Ishikawa (cell line): Measurements from ENCODE around the gene PDSS2.

Source experiments
- CEBPB ChIP-seq: IDR thresholded peaks from 2 replicates; pipeline ENCODE4 v1.6.1; 2012
- CREB1 ChIP-seq: IDR thresholded peaks from 2 replicates; pipeline ENCODE4 v1.6.1; 2012; ENCODE audit warnings: low read depth
- EGR1 ChIP-seq: IDR thresholded peaks from 2 replicates; pipeline ENCODE4 v1.6.1; 2012
- EP300 ChIP-seq: IDR thresholded peaks from 2 replicates; pipeline ENCODE4 v1.6.1; 2012; ENCODE audit warnings: borderline replicate concordance
- FOXM1 ChIP-seq: IDR thresholded peaks from 2 replicates; pipeline ENCODE4 v1.6.1; 2012; ENCODE audit warnings: low read depth, borderline replicate concordance
- MAX ChIP-seq: IDR thresholded peaks from 2 replicates; pipeline ENCODE4 v1.6.1; 2012
- NFIC ChIP-seq: IDR thresholded peaks from 2 replicates; pipeline ENCODE4 v1.6.1; 2012
- RAD21 ChIP-seq: IDR thresholded peaks from 2 replicates; pipeline ENCODE4 v1.6.1; 2012; ENCODE audit warnings: low read depth
- REST ChIP-seq: IDR thresholded peaks from 2 replicates; pipeline ENCODE4 v1.6.1; 2012; ENCODE audit warnings: low read depth, mild to moderate bottlenecking
- TAF1 ChIP-seq: IDR thresholded peaks from 2 replicates; pipeline ENCODE4 v1.6.1; 2012; ENCODE audit warnings: low read depth, mild to moderate bottlenecking
- TCF12 ChIP-seq: IDR thresholded peaks from 2 replicates; pipeline ENCODE4 v1.6.1; 2012; ENCODE audit warnings: low read depth
- TEAD4 ChIP-seq: IDR thresholded peaks from 2 replicates; pipeline ENCODE4 v1.6.1; 2012
- USF1 ChIP-seq: IDR thresholded peaks from 2 replicates; pipeline ENCODE4 v1.6.1; 2012
- YY1 ChIP-seq: IDR thresholded peaks from 2 replicates; pipeline ENCODE4 v1.6.1; 2012; ENCODE audit warnings: low read depth
- ZBTB7A ChIP-seq: IDR thresholded peaks from 2 replicates; pipeline ENCODE4 v1.6.1; 2012; ENCODE audit warnings: low read depth

The PDSS2 gene

GRCh38 chr6:107235007-107235406 is 224.4 kb downstream of the PDSS2 start:
- TF ChIP-seq TCF12, result no peak
- TF ChIP-seq USF1, result no peak
- no peak for TF ChIP-seq FOXM1
- TF ChIP-seq EP300, result no peak
- TF ChIP-seq REST, result no peak
- no peak for TF ChIP-seq NFIC
- TF ChIP-seq TAF1, result no peak
- TF ChIP-seq MAX, result no peak
- no peak for TF ChIP-seq CREB1
- no peak for TF ChIP-seq EGR1
- TF ChIP-seq CEBPB, result no peak
- TF ChIP-seq ZBTB7A, result no peak
- TF ChIP-seq RAD21, result no peak
- no peak for TF ChIP-seq TEAD4
- TF ChIP-seq YY1, result no peak

GRCh38 chr6:107231243-107231642 is 228.1 kb downstream of the PDSS2 start:
- no peak for TF ChIP-seq NFIC
- TF ChIP-seq MAX, result no peak
- TF ChIP-seq EP300, result no peak
- no peak for TF ChIP-seq FOXM1
- TF ChIP-seq CEBPB, result no peak
- TF ChIP-seq TAF1, result no peak

GRCh38 chr6:107230448-107230847 is 228.9 kb downstream of the PDSS2 start:
- TF ChIP-seq TAF1, result no peak
- no peak for TF ChIP-seq YY1
- TF ChIP-seq USF1, result no peak
- no peak for TF ChIP-seq CEBPB
- TF ChIP-seq FOXM1, result no peak
- TF ChIP-seq CREB1, result no peak
- no peak for TF ChIP-seq MAX
- no peak for TF ChIP-seq REST
- no peak for TF ChIP-seq TCF12
- no peak for TF ChIP-seq EGR1
- no peak for TF ChIP-seq ZBTB7A

GRCh38 chr6:107230024-107230423 is 229.3 kb downstream of the PDSS2 start:
- TF ChIP-seq TCF12 (no peak), YY1 (no peak), TEAD4 (no peak), EGR1 (no peak), USF1 (no peak), MAX (no peak), FOXM1 (no peak), RAD21 (no peak), TAF1 (no peak), EP300 (no peak), CEBPB (no peak), CREB1 (no peak)

- TF ChIP-seq NFIC (no peak), EGR1 (no peak), RAD21 (no peak), USF1 (no peak), TCF12 (no peak), ZBTB7A (no peak), YY1 (no peak), FOXM1 (no peak)
Observed at GRCh38 chr6:107228754-107229153, 230.6 kb downstream of the PDSS2 start.

GRCh38 chr6:107221519-107221918 is 237.8 kb downstream of the PDSS2 start:
- TF ChIP-seq TAF1 (no peak), EP300 (no peak), ZBTB7A (no peak), CREB1 (no peak), RAD21 (no peak), CEBPB (no peak), TCF12 (no peak), MAX (no peak), EGR1 (no peak), YY1 (no peak), TEAD4 (no peak), USF1 (no peak), NFIC (no peak), FOXM1 (no peak), REST (no peak)
